ENCODE results near the gene NT5DC1.

DNA sequence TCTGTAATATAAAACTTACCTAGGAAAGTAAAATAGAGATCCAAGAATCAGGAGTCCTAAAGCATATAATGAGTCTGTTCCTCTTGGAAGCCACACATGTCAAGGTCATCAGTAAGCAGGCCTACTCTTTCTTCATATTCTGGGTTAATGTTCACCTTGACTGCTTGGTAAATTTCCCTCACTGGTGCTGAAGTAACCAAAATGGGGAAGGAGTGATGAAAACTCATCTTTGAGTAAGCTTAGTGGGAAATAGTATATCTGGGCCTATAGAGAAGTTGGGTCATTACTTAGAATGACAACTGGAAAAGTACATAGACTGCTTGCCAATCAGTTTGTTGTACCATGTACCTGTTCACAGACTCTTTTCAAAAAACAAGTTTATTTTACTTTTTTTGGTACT lies 146.6 kb downstream of the NT5DC1 start:
- TF ChIP-seq, protein P1, sequence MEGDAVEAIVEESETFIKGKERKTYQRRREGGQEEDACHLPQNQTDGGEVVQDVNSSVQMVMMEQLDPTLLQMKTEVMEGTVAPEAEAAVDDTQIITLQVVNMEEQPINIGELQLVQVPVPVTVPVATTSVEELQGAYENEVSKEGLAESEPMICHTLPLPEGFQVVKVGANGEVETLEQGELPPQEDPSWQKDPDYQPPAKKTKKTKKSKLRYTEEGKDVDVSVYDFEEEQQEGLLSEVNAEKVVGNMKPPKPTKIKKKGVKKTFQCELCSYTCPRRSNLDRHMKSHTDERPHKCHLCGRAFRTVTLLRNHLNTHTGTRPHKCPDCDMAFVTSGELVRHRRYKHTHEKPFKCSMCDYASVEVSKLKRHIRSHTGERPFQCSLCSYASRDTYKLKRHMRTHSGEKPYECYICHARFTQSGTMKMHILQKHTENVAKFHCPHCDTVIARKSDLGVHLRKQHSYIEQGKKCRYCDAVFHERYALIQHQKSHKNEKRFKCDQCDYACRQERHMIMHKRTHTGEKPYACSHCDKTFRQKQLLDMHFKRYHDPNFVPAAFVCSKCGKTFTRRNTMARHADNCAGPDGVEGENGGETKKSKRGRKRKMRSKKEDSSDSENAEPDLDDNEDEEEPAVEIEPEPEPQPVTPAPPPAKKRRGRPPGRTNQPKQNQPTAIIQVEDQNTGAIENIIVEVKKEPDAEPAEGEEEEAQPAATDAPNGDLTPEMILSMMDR (IDR thresholded peaks at IDR 0.05) = no peak
- no peak for TF ChIP-seq POLR2A (IDR thresholded peaks at IDR 0.05)
- TF ChIP-seq EP300 (IDR thresholded peaks at IDR 0.05) = no peak
